ENCODE results near the gene TRAPPC1.

DNA sequence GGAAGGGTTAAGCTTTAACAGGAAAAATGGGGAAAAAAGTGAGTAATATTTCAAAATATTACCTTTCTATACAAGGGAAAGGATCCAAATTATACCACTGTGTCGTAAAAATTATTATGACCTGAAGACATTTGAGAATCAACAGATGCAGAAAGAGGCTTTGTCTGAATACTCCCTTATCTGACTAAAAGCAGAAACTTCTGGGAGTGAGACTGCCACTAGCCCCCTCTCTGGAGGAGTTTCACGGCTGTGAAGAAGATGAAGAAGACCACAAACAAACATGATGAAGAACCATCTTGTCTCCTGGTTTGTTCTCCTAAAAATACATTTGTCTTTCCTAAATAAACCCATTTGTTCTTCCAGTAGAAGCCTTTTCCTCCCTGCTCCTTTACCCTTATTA, 29.7 kb upstream of the TRAPPC1 start:
- TF ChIP-seq, protein P1, sequence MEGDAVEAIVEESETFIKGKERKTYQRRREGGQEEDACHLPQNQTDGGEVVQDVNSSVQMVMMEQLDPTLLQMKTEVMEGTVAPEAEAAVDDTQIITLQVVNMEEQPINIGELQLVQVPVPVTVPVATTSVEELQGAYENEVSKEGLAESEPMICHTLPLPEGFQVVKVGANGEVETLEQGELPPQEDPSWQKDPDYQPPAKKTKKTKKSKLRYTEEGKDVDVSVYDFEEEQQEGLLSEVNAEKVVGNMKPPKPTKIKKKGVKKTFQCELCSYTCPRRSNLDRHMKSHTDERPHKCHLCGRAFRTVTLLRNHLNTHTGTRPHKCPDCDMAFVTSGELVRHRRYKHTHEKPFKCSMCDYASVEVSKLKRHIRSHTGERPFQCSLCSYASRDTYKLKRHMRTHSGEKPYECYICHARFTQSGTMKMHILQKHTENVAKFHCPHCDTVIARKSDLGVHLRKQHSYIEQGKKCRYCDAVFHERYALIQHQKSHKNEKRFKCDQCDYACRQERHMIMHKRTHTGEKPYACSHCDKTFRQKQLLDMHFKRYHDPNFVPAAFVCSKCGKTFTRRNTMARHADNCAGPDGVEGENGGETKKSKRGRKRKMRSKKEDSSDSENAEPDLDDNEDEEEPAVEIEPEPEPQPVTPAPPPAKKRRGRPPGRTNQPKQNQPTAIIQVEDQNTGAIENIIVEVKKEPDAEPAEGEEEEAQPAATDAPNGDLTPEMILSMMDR (conservative IDR thresholded peaks at IDR 0.05) = no peak
- no peak for TF ChIP-seq EZH2 (IDR thresholded peaks at IDR 0.05; ENCODE audit: low read depth)
